ENCODE measurements around the gene FAM241B.
A peak's percentile ranks its signal among the peaks of the same experiment; 100 is the strongest.

The FAM241B gene

DNA sequence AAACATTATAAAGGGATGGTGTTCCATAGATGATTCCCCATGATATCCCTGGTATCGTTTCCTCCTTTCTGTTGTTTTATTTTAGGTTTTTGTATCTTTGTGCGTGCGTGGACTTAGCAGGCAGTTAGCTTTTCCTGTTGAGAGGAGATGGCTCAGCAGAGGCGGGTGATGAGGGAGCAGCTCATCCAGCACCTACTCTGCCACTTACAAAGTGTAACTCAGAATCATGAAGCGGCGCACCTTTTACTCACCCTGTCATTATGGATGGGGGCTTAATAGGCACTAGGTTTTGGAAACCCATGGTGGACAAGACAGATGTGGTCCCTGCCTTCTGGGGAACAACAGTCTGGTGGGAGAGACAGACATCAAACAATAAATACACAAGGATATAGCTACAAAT lies 17.1 kb downstream of the FAM241B start:
- DNase-seq: no peak
- no peak for ATAC-seq (replicated peaks)
- H3K27me3 Mint-ChIP-seq: peaks cover 23 to 35% of the 10 kb centered on the region in 2 donors
- no peak overlapping the region for H3K27ac Mint-ChIP-seq
- no peak overlapping the region for H3K4me3 Mint-ChIP-seq
- no peaks in the 10 kb centered on the region for H3K9me3 Mint-ChIP-seq
- no peaks in the 10 kb centered on the region for H3K36me3 Mint-ChIP-seq (ENCODE audit: insufficient read depth)
- peaks cover 7 to 20% of the 10 kb centered on the region in 2 donors for H3K4me1 Mint-ChIP-seq (ENCODE audit: low read depth in 2 of 2)

DNA sequence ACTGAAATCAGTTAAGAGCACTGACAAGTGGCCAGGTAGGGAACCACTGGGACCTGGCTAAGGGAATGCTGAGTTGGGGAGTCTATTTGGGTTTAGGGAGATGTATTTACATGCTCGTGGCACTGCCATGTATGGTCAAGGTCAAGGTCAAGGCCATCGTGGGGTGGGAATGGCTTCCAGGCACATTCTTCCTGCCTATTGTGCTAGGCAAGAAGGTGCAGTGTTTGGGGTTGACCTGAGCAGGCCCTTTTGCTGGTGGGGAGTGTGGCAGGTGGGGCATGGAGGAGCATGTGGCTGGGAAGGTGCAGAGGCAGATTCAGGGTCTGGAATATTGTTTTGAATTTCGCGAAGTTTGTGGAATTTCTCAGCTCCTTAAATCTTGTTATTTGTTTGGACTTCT lies 17.8 kb downstream of the FAM241B start:
- no peaks in the 10 kb centered on the region for H3K9me3 Mint-ChIP-seq
- H3K4me3 Mint-ChIP-seq: no peak overlapping the region
- no peaks in the 10 kb centered on the region for H3K36me3 Mint-ChIP-seq (ENCODE audit: insufficient read depth)
- ATAC-seq (replicated peaks) (no peak), DNase-seq (no peak)
- peaks cover 7 to 21% of the 10 kb centered on the region in 2 donors for H3K4me1 Mint-ChIP-seq (ENCODE audit: low read depth in 2 of 2)
- peaks cover 19 to 30% of the 10 kb centered on the region in 2 donors for H3K27me3 Mint-ChIP-seq
- no peak overlapping the region for H3K27ac Mint-ChIP-seq

DNA sequence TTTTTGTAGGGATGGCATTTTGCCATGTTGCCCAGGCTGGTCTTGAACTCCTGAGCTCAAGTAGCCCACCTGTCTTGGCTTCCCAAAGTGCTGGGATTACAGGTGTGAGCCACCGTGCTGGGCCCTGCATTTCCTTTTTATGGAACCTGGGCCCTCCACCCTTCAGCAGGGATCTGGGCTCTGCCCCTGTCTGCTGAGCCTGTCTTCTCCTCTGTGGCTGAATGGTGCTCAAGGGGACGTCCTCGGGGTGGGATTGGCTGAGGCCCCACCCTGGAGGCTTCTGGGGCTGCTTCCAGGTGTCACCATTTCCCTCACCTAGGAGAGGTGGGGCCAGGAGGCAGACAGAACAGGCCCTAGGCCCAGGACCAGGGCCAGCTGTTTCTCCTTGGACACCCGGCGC lies 18.4 kb downstream of the FAM241B start:
- Mint-ChIP-seq H3K4me3 (no peak overlapping the region), H3K4me1 (ENCODE audit: low read depth in 2 of 2) (peaks cover 7 to 21% of the 10 kb centered on the region in 2 donors), H3K9me3 (no peaks in the 10 kb centered on the region), H3K27me3 (peaks cover 12 to 24% of the 10 kb centered on the region in 2 donors), H3K36me3 (ENCODE audit: insufficient read depth) (no peaks in the 10 kb centered on the region), H3K27ac (no peak overlapping the region)
- ATAC-seq (replicated peaks) (no peak), DNase-seq (no peak)

DNA sequence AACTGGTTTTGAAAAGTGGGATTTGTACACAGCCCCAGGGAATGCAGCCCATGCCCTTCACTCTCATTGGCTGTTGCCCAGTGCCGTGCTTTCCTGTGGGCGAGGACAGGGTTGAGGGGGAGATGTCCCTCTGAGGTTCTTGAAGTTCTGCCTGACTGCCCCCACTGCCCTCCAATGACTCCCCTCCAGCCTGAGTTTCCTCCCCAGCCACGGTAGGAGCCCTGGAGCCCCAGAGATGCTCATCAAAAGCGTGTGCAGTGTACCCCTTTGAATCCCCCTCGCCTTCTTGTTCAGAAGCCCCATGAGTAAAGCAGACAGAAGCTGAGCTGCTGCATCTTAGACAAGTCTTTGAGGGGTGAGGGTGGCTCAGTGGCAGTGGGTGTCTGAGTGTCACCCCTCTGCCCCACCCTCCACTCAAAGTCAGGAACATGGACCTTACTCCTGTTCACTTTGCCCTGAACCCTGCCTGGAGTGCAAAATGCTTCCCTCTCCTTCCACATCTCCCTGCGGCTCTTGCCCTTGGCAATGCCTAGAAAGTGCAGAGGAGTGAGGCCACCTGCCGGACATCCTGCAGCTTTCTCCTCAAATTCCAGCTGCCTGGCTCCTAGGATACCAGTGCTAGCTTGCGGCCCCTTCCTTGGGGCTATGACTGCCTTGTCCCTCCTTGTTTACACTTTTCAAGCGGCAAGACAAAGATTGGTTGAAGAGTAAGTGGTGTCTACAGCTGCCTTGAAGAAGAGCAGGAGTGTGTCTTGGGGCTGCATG lies 19.9 kb downstream of the FAM241B start:
- no peaks in the 10 kb centered on the region for H3K36me3 Mint-ChIP-seq (ENCODE audit: insufficient read depth)
- ATAC-seq (replicated peaks): no peak
- no peak overlapping the region for H3K4me3 Mint-ChIP-seq
- no peaks in the 10 kb centered on the region for H3K9me3 Mint-ChIP-seq
- no peak for DNase-seq
- peaks cover 10 to 30% of the 10 kb centered on the region in 2 donors for H3K27me3 Mint-ChIP-seq
- H3K4me1 Mint-ChIP-seq (ENCODE audit: low read depth in 2 of 2): peaks cover 7 to 21% of the 10 kb centered on the region in 2 donors
- H3K27ac Mint-ChIP-seq: peak overlapping the region in 1 of 2 donors; percentile 25

DNA sequence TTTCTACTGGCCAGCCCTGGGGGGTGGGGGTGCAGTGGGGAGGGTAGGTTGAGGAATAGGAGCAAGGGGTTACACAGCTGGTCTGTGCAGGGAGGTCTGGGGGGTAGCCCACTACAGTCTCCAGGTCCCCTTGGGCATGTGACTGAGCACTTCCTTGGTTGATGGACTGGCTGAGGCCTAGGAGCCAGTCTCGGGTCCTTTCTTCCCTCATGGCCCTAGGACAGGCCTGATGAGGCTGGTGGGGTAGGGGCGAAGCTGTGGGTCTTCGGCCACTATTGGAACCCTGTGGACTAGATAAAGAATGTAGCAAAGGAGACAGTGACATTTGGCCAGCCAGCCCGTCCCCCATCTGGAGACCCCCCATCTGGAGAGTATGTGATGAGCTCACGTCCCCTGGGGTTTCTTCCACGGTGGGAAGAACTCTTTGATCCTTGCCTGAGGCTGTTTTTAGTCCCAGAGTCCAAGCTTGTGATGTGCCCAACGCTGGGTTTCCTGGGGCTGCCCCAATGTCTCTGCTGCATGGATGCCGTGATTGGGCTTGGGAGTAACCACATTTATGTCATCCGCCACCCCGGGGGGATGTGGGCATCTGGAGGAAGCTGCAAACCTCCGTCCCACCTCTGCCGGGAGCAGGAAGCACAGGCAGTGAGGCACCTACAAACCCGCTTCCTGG lies 20.7 kb downstream of the FAM241B start:
- Mint-ChIP-seq H3K4me1 (ENCODE audit: low read depth in 2 of 2) (peaks cover 7 to 21% of the 10 kb centered on the region in 2 donors), H3K4me3 (peak overlapping the region in 1 of 2 donors; percentile 58), H3K27ac (peak overlapping the region; percentile 20), H3K27me3 (peaks cover 6 to 30% of the 10 kb centered on the region in 2 donors), H3K36me3 (ENCODE audit: insufficient read depth) (no peaks in the 10 kb centered on the region), H3K9me3 (no peaks in the 10 kb centered on the region)
- peak in 1 of 3 experiments; percentile 26 for DNase-seq
- ATAC-seq (replicated peaks): peak; percentile 80

DNA sequence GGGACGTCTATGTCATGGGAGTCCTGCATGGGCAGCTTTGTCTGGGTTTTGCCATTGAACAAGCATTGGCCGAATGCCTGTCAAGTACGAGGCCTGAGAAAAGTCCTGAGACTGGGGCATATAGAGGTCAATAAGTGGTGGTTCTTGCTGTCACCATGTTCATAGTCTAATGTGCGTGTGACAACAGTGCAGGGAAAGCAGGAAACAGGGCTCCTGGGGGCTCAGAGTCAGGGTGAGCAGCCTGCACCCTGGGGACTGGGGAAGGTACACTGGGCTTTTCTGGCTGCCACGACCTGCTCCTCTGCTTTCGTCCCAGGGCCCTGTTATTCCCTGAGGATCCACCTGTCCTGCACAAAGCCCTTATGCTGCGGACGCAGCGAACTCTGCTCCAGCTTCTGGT lies 21.3 kb downstream of the FAM241B start:
- H3K27ac Mint-ChIP-seq: peak overlapping the region; percentile 20 to 68
- peak; percentile 58 for ATAC-seq (replicated peaks)

DNA sequence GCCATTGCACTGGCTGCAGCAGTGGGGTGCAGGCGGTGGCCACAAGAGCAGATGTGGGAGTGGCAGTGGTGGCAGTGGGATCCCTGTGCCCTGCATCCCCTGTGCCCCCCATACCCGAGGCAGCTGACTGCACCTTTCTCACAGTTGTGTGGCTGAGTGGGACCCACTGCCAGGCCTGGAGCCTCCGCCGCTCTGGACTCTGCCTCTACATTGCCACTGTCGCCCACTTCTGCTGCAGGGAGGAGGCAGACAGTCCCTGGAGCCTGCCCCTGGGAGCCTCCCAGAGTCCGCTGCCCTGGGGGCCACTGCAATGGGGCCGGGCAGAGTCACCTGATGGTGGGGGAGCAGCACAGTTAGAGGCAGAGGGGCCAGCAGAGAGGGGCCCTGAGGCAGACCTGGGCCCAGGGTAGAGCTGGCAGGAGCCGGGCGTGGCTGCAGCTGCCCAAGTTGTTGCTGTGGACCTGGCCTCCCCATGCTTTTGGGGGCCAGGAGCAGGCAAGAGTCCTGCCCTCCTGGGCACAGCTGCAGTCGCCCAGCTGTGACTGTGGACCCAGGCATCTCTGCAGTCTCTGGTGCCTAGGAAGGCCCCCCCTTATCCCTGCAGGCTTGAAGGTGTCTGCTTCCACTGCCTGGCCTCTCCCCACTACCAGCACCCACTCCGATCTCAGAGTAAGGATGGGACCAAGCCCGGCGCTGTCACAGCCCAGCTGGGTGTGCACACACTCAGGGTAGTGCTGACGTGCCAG lies 22.2 kb downstream of the FAM241B start:
- peaks cover under 1% of the 10 kb centered on the region for H3K36me3 Mint-ChIP-seq (ENCODE audit: insufficient read depth)
- H3K9me3 Mint-ChIP-seq: no peaks in the 10 kb centered on the region
- peaks cover 13 to 37% of the 10 kb centered on the region in 2 donors for H3K27me3 Mint-ChIP-seq
- DNase-seq (no peak), ATAC-seq (replicated peaks) (no peak)
- peaks cover 7 to 21% of the 10 kb centered on the region in 2 donors for H3K4me1 Mint-ChIP-seq (ENCODE audit: low read depth in 2 of 2)
- peak overlapping the region in 1 of 2 donors; percentile 68 for H3K27ac Mint-ChIP-seq
- H3K4me3 Mint-ChIP-seq: no peak overlapping the region

More for the DNA sequence above, 21.3 kb downstream of the FAM241B start:
- H3K9me3 Mint-ChIP-seq: no peaks in the 10 kb centered on the region
- DNase-seq: no peak
- peaks cover 7 to 33% of the 10 kb centered on the region in 2 donors for H3K27me3 Mint-ChIP-seq
- peak overlapping the region in 1 of 2 donors; percentile 58 for H3K4me3 Mint-ChIP-seq
- H3K36me3 Mint-ChIP-seq (ENCODE audit: insufficient read depth): no peaks in the 10 kb centered on the region
- peaks cover 7 to 21% of the 10 kb centered on the region in 2 donors for H3K4me1 Mint-ChIP-seq (ENCODE audit: low read depth in 2 of 2)

DNA sequence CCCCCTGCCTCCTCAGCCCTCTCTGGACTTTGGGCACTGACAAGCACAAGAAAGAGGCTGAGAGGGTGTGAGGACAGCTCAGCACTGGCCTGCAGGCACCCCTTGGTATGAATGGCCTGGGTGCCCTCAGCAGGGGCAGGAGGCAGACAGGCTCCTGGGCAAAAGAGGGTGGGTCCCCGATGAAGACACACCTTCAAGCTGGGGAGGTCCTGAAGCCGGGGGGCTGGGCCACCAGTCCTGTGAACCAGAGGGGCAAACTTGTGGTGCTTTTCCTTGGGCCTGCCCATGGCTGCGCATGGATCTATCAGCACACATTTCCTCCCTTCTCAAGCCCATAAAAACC lies 22.8 kb downstream of the FAM241B start:
- Mint-ChIP-seq H3K36me3 (ENCODE audit: insufficient read depth) (peaks cover 4% of the 10 kb centered on the region), H3K27me3 (peaks cover 18 to 43% of the 10 kb centered on the region in 2 donors), H3K9me3 (no peaks in the 10 kb centered on the region), H3K27ac (peak overlapping the region in 1 of 2 donors; percentile 57), H3K4me3 (no peak overlapping the region), H3K4me1 (ENCODE audit: low read depth in 2 of 2) (peaks cover 7 to 21% of the 10 kb centered on the region in 2 donors)
- no peak for ATAC-seq (replicated peaks)
- no peak for DNase-seq

DNA sequence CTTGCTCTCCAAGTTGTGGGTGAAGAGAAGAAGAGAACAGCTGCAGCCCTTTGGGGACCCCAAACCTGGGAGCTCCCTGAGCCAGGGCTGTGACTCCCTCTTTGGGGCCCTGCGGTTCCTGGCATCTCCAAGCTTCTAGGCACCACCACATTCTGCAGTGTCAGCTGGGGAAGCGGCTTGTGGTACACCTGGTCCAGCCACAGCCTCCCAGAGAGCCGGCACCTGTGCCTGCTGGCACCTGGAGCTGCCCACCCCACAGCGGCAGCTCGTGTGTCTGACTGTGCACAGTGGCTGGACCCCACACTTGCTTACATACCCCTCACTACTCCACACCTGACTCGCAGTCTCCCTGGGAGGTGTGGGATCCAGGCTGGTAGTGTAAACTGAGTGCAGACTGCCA lies 23.5 kb downstream of the FAM241B start:
- Mint-ChIP-seq H3K36me3 (ENCODE audit: insufficient read depth) (peaks cover 4% of the 10 kb centered on the region), H3K4me3 (no peak overlapping the region), H3K27me3 (peaks cover 25 to 50% of the 10 kb centered on the region in 2 donors), H3K9me3 (no peaks in the 10 kb centered on the region), H3K4me1 (ENCODE audit: low read depth in 2 of 2) (peaks cover 7 to 21% of the 10 kb centered on the region in 2 donors), H3K27ac (no peak overlapping the region)
- no peak for ATAC-seq (replicated peaks)
- DNase-seq: no peak

DNA sequence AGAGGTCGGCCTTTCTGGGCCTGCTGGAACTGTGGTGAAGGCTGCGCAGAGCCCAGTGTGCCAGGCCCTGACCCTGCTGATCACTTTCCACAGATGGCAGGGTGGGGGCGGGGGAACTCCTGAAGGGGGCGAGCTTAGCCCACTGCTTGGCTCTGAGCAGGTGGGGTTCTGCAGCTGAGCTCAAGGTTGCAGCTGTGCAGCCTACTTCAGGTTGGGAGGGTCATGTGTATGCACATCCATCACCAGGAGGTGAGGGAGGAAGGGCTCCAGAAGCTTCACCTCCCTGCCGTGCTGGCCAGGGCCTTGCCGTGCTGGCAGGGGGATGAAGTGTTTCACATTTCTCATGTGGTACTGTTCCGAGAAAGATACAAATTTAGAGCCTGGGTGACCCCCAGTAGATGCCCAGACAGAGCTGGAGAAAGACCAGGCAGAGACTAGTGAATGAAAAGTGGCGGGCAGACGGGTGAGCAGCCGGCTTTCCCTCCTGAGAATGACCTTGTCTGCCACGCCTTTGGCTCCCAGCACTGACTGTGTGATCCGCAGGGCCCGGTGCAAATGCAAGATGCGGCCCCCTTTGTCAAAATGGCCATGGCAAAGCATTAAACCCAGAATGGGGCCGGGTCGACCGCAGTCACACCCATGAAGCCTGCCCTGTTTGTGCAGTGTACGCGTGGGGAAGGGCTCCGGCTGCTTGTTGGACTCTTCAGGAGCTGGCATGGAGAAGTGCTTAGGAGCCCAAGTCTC lies 25.2 kb downstream of the FAM241B start:
- peaks cover 7 to 19% of the 10 kb centered on the region in 2 donors for H3K4me1 Mint-ChIP-seq (ENCODE audit: low read depth in 2 of 2)
- no peaks in the 10 kb centered on the region for H3K9me3 Mint-ChIP-seq

DNA sequence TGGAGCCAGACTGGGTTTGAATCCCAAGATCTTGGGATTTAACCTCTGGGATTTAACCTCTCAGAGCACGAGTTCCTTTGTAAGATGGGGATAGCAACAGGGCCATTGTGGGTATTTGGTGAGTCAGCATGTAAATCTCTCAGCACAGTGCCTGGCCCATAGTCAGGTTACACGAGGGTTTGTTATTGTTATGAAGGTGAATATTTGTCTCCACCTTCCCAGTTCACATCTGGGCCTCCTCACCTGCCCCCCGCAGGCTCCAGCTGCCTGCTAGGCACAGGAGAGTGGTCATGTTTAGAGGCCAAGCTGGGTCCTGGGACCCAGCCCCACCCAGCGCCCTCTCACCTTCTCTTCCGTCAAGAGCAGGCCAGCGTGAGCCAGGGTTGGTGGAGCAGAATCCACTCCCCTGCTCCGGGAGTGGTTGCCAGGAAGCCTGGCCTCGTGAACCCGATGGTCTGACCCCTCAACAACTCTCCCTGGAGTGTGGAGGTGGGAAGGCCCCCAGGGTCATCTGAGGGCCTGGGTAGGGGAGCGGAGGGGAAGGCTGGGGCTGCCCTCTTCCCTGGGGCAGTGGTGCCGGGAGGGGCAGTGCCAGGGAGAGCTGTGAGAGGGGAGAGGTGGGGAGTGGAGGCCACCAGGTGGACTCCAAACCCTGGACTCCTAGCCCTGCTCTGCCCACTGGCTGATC lies 26.0 kb downstream of the FAM241B start:
- H3K36me3 Mint-ChIP-seq (ENCODE audit: insufficient read depth): peaks cover 4% of the 10 kb centered on the region
- H3K9me3 Mint-ChIP-seq: no peaks in the 10 kb centered on the region
- no peak overlapping the region for H3K27ac Mint-ChIP-seq
- peaks cover 33 to 74% of the 10 kb centered on the region in 2 donors for H3K27me3 Mint-ChIP-seq
- DNase-seq (no peak), ATAC-seq (replicated peaks) (no peak)
- H3K4me1 Mint-ChIP-seq (ENCODE audit: low read depth in 2 of 2): peaks cover 4 to 12% of the 10 kb centered on the region in 2 donors
- H3K4me3 Mint-ChIP-seq: no peak overlapping the region

More for the DNA sequence above, 25.2 kb downstream of the FAM241B start:
- ATAC-seq (replicated peaks) (no peak), DNase-seq (no peak)
- Mint-ChIP-seq H3K4me3 (no peak overlapping the region), H3K36me3 (ENCODE audit: insufficient read depth) (peaks cover 4% of the 10 kb centered on the region), H3K27me3 (peaks cover 35 to 67% of the 10 kb centered on the region in 2 donors), H3K27ac (no peak overlapping the region)

DNA sequence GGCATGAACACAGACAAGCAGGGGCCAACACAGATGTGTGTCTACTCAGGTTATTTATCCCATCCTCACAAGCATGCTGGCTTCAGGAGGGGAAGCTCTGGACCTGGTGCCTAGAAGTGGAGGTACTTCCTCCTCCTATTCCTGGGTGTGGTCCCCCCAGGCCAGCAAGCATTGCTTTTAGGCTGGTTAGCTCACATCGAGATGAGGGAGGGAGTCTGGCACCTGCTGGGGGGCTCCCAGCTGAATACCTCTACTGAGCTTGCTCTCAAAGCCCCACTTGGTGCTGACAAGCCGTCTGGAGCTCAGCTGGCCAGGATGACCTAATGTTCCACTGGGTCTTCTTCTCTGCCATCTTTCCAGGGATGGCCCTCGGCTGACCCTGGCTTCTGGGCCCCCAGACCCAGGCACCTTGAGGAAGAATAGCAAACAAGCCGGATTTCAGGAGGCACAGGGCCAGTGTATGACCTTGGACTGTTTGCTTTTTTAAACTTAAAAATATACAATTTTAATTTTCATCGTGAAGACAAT lies 26.8 kb downstream of the FAM241B start:
- Mint-ChIP-seq H3K36me3 (ENCODE audit: insufficient read depth) (peaks cover 4% of the 10 kb centered on the region), H3K27ac (no peak overlapping the region), H3K4me1 (ENCODE audit: low read depth in 2 of 2) (peaks cover 0 to 6% of the 10 kb centered on the region in 2 donors), H3K9me3 (no peaks in the 10 kb centered on the region), H3K27me3 (peaks cover 35 to 76% of the 10 kb centered on the region in 2 donors), H3K4me3 (no peak overlapping the region)
- DNase-seq (no peak), ATAC-seq (replicated peaks) (no peak)

All from effector memory CD8-positive, alpha-beta T cell (primary cell).